A673 (cell line): ENCODE measurements around the gene CD163L1. TPM values are rescaled to one million over a fixed set of nuclear protein-coding genes. Genes with fewer than 3 reads are reported as not detected.

ENCODE experiments used
- BruUV-seq: library from RNA; stranded (reverse); fragments of 400-500 nt; replicated peaks from 2 replicates; lab custom pipeline; 2021; lab: Mats Ljungman, UMichigan
- CTCF ChIA-PET: fragments of 300-600 bp; sonication (Branson Sonifier 250); formaldehyde crosslinking; loops from one replicate; lab custom pipeline; 2022; ENCODE audit warnings: antibody characterized with exemption; lab: Charles Lee
- POLR2A ChIA-PET: fragments of 300-600 bp; sonication (Branson Sonifier 250); formaldehyde crosslinking; loops from one replicate; lab custom pipeline; 2022; ENCODE audit warnings: antibody characterized with exemption; ENCODE audit not compliant: low non-redundant PET; lab: Charles Lee
- DNase-seq: peaks from one replicate; pipeline ENCODE4 v3.0.0-alpha.2; 2015; ENCODE audit warnings: low spot score
- H3K27ac ChIP-seq: fragments of 200-600 bp; sonication (generic); 2 replicates; pipeline ENCODE4 v1.5.1; 2016; ENCODE audit warnings: mixed run types, low read depth, mild to moderate bottlenecking, mixed read lengths, antibody characterized with exemption, low read length; ENCODE audit not compliant: poor library complexity, severe bottlenecking
- H3K27me3 ChIP-seq: fragments of 200-600 bp; sonication (generic); replicated peaks from 2 replicates; pipeline ENCODE4 v1.6.1; 2017; ENCODE audit warnings: mixed run types, low read depth, mild to moderate bottlenecking, mixed read lengths, antibody characterized with exemption, low read length; ENCODE audit not compliant: insufficient read depth, poor library complexity
- H3K36me3 ChIP-seq: fragments of 200-600 bp; sonication (generic); 2 replicates; pipeline ENCODE4 v1.6.1; 2016; ENCODE audit warnings: mixed run types, mild to moderate bottlenecking, mixed read lengths, antibody characterized with exemption, low read length; ENCODE audit not compliant: insufficient read depth, poor library complexity, severe bottlenecking
- H3K4me1 ChIP-seq: fragments of 200-600 bp; sonication (generic); 2 replicates; pipeline ENCODE4 v1.6.1; 2017; ENCODE audit warnings: mixed run types, mild to moderate bottlenecking, mixed read lengths, antibody characterized with exemption, low read length; ENCODE audit not compliant: insufficient read depth, poor library complexity, severe bottlenecking
- H3K4me3 ChIP-seq: fragments of 200-600 bp; sonication (generic); 2 replicates; pipeline ENCODE4 v1.5.1; 2016; ENCODE audit warnings: low read depth, mixed run types, mild to moderate bottlenecking, mixed read lengths, low read length; ENCODE audit not compliant: poor library complexity, severe bottlenecking
- H3K9me3 ChIP-seq: fragments of 200-600 bp; sonication (generic); 2 replicates; pipeline ENCODE4 v1.6.1; 2016; ENCODE audit warnings: mixed run types, low read depth, mild to moderate bottlenecking, mixed read lengths, antibody characterized with exemption, low read length; ENCODE audit not compliant: poor library complexity, severe bottlenecking
- CTCF ChIP-seq: fragments of 300-800, 200-600 bp; sonication (generic); conservative IDR thresholded peaks from 2 replicates; pipeline ENCODE4 v1.5.1; 2017; ENCODE audit warnings: low read depth, mild to moderate bottlenecking, antibody characterized with exemption, low read length, moderate library complexity, mixed read lengths
- EZH2 ChIP-seq: fragments of 200-600 bp; sonication (generic); IDR thresholded peaks from 2 replicates; pipeline ENCODE4 v1.6.1; 2017; ENCODE audit warnings: borderline replicate concordance, low read depth, mild to moderate bottlenecking, mixed read lengths, antibody characterized with exemption, low read length; ENCODE audit not compliant: poor library complexity, severe bottlenecking
- intact Hi-C: fragments of 100-400 bp; cut with micrococcal nuclease; formaldehyde crosslinking; loops from one replicate; pipeline ENCODE4 v1.10.0; 2022; ENCODE audit not compliant: unreplicated experiment
- total RNA-seq: library from RNA; stranded (reverse); gene quantifications from 2 replicates; pipeline ENCODE4 v1.2.3, GENCODE V29; 2021

The CD163L1 gene
- total RNA-seq, 1 experiment from 2014 or later: 0.52 TPM

- no peak for TF ChIP-seq EZH2
- TF ChIP-seq CTCF: peak; percentile 43; the same call in 1 of the 2 replicates
- no peaks in the 10 kb centered on the region for H3K4me1 ChIP-seq
- intact Hi-C loops: no loop called here
- H3K9me3 ChIP-seq: no peaks in the 10 kb centered on the region
- BruUV-seq: no TSS peak
- no peaks in the 10 kb centered on the region for H3K36me3 ChIP-seq
- ChIA-PET CTCF (no interaction called here), POLR2A (no interaction called here)
- H3K27me3 ChIP-seq: no peaks in the 10 kb centered on the region
- no peak overlapping the region for H3K4me3 ChIP-seq
- H3K27ac ChIP-seq: no peak overlapping the region
- DNase-seq: peak; percentile 12
Measured at GRCh38 chr12:7319930-7320329, 124.0 kb downstream of the CD163L1 start.

- H3K4me3 ChIP-seq: no peak overlapping the region
- TF ChIP-seq CTCF: no peak
- no peak for TF ChIP-seq EZH2
- intact Hi-C loops: no loop called here
- CTCF ChIA-PET: no interaction called here
- no peak overlapping the region for H3K27ac ChIP-seq
- POLR2A ChIA-PET: no interaction called here
- DNase-seq: no peak
- H3K27me3 ChIP-seq: no peaks in the 10 kb centered on the region
- BruUV-seq: no TSS peak
- H3K9me3 ChIP-seq: no peaks in the 10 kb centered on the region
- no peaks in the 10 kb centered on the region for H3K36me3 ChIP-seq
- H3K4me1 ChIP-seq: no peaks in the 10 kb centered on the region
Measured at GRCh38 chr12:7310070-7310469, 133.9 kb downstream of the CD163L1 start.

Other genes with a start within 250 kb of the CD163L1 start
- not detected in 2 replicates for gene ACSM4, start 140.1 kb downstream of the CD163L1 start, total RNA-seq
- 0.41 TPM in 1 of 2 replicates, not detected in the other for gene CD163, start 59.6 kb upstream of the CD163L1 start, total RNA-seq
- not detected in 2 replicates for gene APOBEC1, start 221.8 kb upstream of the CD163L1 start, total RNA-seq